ENCODE data around the gene PLXNA3. TPM values are rescaled to one million over a fixed set of nuclear protein-coding genes. Genes with fewer than 3 reads are reported as not detected.
A peak's percentile ranks its signal among the peaks of the same experiment; 100 is the strongest.

Gene PLXNA3
- polyA plus RNA-seq, 3 donors: 0.02 to 10.9 TPM; not detected in 1

DNA sequence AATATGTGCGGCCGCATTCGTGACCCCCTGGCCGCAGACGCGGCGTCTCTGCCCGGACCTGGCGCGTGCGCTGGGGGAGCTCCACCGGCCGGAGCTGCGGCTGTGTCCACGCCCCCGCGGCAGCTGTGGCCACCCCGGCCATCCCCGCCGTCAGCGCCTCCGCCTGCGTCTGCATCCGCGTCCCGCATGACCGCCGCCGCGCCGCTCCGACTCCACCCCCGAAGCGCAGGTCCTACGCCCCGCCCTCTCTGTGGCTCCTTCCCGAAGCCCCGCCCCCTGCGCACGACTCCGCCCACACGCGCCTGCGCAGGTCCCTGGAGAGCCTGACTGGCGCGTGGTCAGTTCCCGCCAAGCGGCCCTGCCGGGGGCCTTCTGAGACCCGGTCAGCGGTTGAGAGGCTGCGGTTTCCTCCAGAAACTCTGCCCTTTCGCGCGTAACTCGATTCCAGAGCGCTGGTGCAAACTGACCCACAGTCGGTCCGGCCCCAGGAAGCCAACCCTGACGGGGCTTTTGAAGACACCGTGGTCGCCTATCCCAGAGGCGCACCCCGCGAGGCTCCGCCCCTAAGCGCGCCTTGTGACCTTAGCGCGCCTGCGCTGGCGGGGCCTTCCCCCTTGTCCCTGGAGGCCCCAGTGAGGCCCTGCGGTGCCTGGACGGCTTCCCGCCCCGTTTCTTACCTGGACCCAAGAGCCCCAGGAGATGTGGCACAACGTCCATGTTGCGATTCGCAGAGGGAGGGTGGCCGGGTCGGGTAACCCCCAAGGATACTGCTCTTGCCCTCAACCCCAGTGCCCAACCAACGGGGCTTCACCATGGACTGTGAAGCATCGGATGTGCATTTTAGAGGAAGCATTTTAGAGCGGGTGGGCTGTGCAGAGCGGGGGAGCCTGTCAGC is 20.9 kb downstream of the PLXNA3 start, which contains the start of gene LAGE3:
LAGE3 (minus strand) TSS at position 554 of the 895 bp plus-strand sequence; CDS start at position 188, 366 bp downstream.
- Histone ChIP-seq H3K27ac (ENCODE audit: low read depth in 1 of 2, low read length in 2 of 2) (peak within 1 kb of the TSS; percentile 82 to 86), H3K9ac (ENCODE audit: insufficient read depth, low read length, poor library complexity, severe bottlenecking) (peak within 1 kb of the TSS; percentile 65), H2AFZ (ENCODE audit: insufficient read depth, low read depth, low read length, poor library complexity, severe bottlenecking) (peak within 1 kb of the TSS; percentile 73), H3K9me3 (replicated peaks in 1 of 2; ENCODE audit: control insufficient read depth in 1 of 2, insufficient read depth in 1 of 2, low read length in 2 of 2) (no peaks in the 10 kb centered on the region), H3K36me3 (replicated peaks in 1 of 2; ENCODE audit: control insufficient read depth in 1 of 2, insufficient read depth in 2 of 2, low read length in 2 of 2) (no peaks in the 10 kb centered on the region), H3K4me3 (replicated peaks in 1 of 3; ENCODE audit: low read depth in 2 of 3, low read length in 3 of 3) (peak within 1 kb of the TSS; percentile 32 to 71 (median 42)), H4K20me1 (ENCODE audit: insufficient read depth, low read length) (no peaks in the 10 kb centered on the region), H3K79me2 (ENCODE audit: insufficient read depth, low read length) (no peaks in the 10 kb centered on the region), H3K4me2 (replicated peaks; ENCODE audit: extremely low read depth, low read length, poor library complexity, severe bottlenecking) (peak within 1 kb of the TSS; percentile 70), H3K4me1 (ENCODE audit: control insufficient read depth in 1 of 2, insufficient read depth in 2 of 2, low read length in 2 of 2) (peaks cover 17 to 20% of the 10 kb centered on the region in 2 donors), H3K27me3 (ENCODE audit: control insufficient read depth in 2 of 2, insufficient read depth in 2 of 2, low read length in 2 of 2) (no peaks in the 10 kb centered on the region)
- H3K36me3 Mint-ChIP-seq: peaks cover 0 to 6% of the 10 kb centered on the region in 2 donors
- H3K4me1 Mint-ChIP-seq: peaks cover 10% of the 10 kb centered on the region
- peak within 1 kb of the TSS; percentile 70 to 75 for H3K4me3 Mint-ChIP-seq
- H3K9me3 Mint-ChIP-seq: peaks cover 0 to 6% (median 2%) of the 10 kb centered on the region in 7 donors
- peak within 1 kb of the TSS; percentile 82 to 94 (median 90) for H3K27ac Mint-ChIP-seq
- intact Hi-C loops (cut with micrococcal nuclease): loop anchor here in 1 of 2 donors (5.0 kb wide), 1 partner anchor 37 kb away; the partner anchor contains the start of gene FAM50A
- DNase-seq: peak; percentile 84 to 93 (median 90)
- H3K27me3 Mint-ChIP-seq (ENCODE audit: low read depth in 3 of 3): peaks cover 2 to 24% (median 3%) of the 10 kb centered on the region in 3 donors
- no peak for TF ChIP-seq CTCF (IDR thresholded peaks at IDR 0.05)
- 0% methylated on average over 61 of the region's 85 CpGs for WGBS (ENCODE audit: insufficient coverage)

DNA sequence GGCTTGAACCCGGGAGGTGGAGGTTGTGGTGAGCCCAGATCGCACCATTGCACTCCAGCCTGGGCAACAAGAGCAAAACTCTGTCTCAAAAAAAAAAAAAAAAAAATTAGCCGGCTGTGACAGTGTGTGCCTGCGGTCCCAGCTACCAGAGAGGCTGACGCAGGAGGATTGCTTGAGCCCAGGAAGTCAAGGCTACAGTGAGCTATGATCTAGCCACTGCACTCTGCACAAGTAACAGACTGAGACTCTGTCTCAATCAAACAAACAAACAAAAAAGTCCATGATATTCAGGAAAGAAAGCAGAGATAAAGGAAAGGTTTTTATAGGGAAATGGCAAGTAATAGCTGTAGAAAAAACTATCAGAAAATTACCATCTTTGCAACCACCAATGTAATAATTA is 23.1 kb downstream of the PLXNA3 start:
- H3K9me3 ChIP-seq (replicated peaks in 1 of 2; ENCODE audit: control insufficient read depth in 1 of 2, insufficient read depth in 1 of 2, low read length in 2 of 2): no peaks in the 10 kb centered on the region
- Mint-ChIP-seq H3K9me3 (peaks cover 0 to 6% (median 1%) of the 10 kb centered on the region in 7 donors), H3K27ac (peak overlapping the region in 1 of 7 donors; percentile 66), H3K27me3 (ENCODE audit: low read depth in 3 of 3) (peaks cover 2 to 23% (median 3%) of the 10 kb centered on the region in 3 donors), H3K4me1 (peaks cover 25% of the 10 kb centered on the region), H3K4me3 (no peak overlapping the region), H3K36me3 (peaks cover 0 to 6% of the 10 kb centered on the region in 2 donors)
- DNase-seq: no peak
- H4K20me1 ChIP-seq (ENCODE audit: insufficient read depth, low read length): no peaks in the 10 kb centered on the region
- peaks cover 0 to 3% of the 10 kb centered on the region in 2 donors for H3K36me3 ChIP-seq (replicated peaks in 1 of 2; ENCODE audit: control insufficient read depth in 1 of 2, insufficient read depth in 2 of 2, low read length in 2 of 2)
- H3K27me3 ChIP-seq (ENCODE audit: control insufficient read depth in 2 of 2, insufficient read depth in 2 of 2, low read length in 2 of 2): no peaks in the 10 kb centered on the region
- H3K27ac ChIP-seq (ENCODE audit: low read depth in 1 of 2, low read length in 2 of 2): no peak overlapping the region
- WGBS (ENCODE audit: insufficient coverage): no CpG with 5 or more reads among the region's 5 CpGs
- H3K79me2 ChIP-seq (ENCODE audit: insufficient read depth, low read length): peaks cover 15% of the 10 kb centered on the region
- no peak overlapping the region for H3K4me3 ChIP-seq (replicated peaks in 1 of 3; ENCODE audit: low read depth in 2 of 3, low read length in 3 of 3)
- no peak overlapping the region for H3K4me2 ChIP-seq (replicated peaks; ENCODE audit: extremely low read depth, low read length, poor library complexity, severe bottlenecking)
- peaks cover 35 to 42% of the 10 kb centered on the region in 2 donors for H3K4me1 ChIP-seq (ENCODE audit: control insufficient read depth in 1 of 2, insufficient read depth in 2 of 2, low read length in 2 of 2)
- TF ChIP-seq CTCF (IDR thresholded peaks at IDR 0.05): no peak
- no peak overlapping the region for H3K9ac ChIP-seq (ENCODE audit: insufficient read depth, low read length, poor library complexity, severe bottlenecking)
- intact Hi-C loops (cut with micrococcal nuclease): no loop called here
- no peak overlapping the region for H2AFZ ChIP-seq (ENCODE audit: insufficient read depth, low read depth, low read length, poor library complexity, severe bottlenecking)

Measured in CD14-positive monocyte (primary cell).